H9 (cell line): Measurements from ENCODE around the gene MUL1. TPM values are rescaled to one million over a fixed set of nuclear protein-coding genes. Genes with fewer than 3 reads are reported as not detected.

Source experiments
- DNase-seq: peaks from one replicate; pipeline ENCODE4 v3.0.0-alpha.2; 2017
- H2AFZ ChIP-seq: one replicate; pipeline ENCODE4 v1.6.1; 2013; ENCODE audit warnings: mild to moderate bottlenecking, low read length, control low read depth, moderate library complexity
- H2AK5ac ChIP-seq: 2 replicates; pipeline ENCODE4 v1.6.1; 2013; ENCODE audit warnings: low read length, control low read depth, mixed read lengths; ENCODE audit not compliant: insufficient read length
- H2BK120ac ChIP-seq: one replicate; pipeline ENCODE4 v1.6.1; 2013; ENCODE audit warnings: low read depth, mild to moderate bottlenecking, low read length, control low read depth, inconsistent platforms; ENCODE audit not compliant: poor library complexity, severe bottlenecking
- H2BK12ac ChIP-seq: 2 replicates; pipeline ENCODE4 v1.6.1; 2013; ENCODE audit warnings: low read length, control low read depth, mixed read lengths, low read depth; ENCODE audit not compliant: insufficient read length
- H2BK15ac ChIP-seq: 2 replicates; pipeline ENCODE4 v1.6.1; 2013; ENCODE audit warnings: low read depth, low read length, control low read depth
- H2BK20ac ChIP-seq: one replicate; pipeline ENCODE4 v1.6.1; 2013; ENCODE audit warnings: low read depth, mild to moderate bottlenecking, low read length, control low read depth, inconsistent platforms; ENCODE audit not compliant: poor library complexity, severe bottlenecking
- H2BK5ac ChIP-seq: 2 replicates; pipeline ENCODE4 v1.6.1; 2013; ENCODE audit warnings: low read length, control low read depth, mixed read lengths; ENCODE audit not compliant: insufficient read length
- H3K14ac ChIP-seq: 2 replicates; pipeline ENCODE4 v1.6.1; 2013; ENCODE audit warnings: low read length, control low read depth; ENCODE audit not compliant: insufficient read depth
- H3K18ac ChIP-seq: 2 replicates; pipeline ENCODE4 v1.6.1; 2013; ENCODE audit warnings: low read depth, mild to moderate bottlenecking, mixed read lengths, low read length, control low read depth; ENCODE audit not compliant: insufficient read length
- H3K23ac ChIP-seq: 2 replicates; pipeline ENCODE4 v1.6.1; 2013; ENCODE audit warnings: low read length, control low read depth, mixed read lengths, low read depth; ENCODE audit not compliant: insufficient read length
- H3K23me2 ChIP-seq: 2 replicates; pipeline ENCODE4 v1.6.1; 2013; ENCODE audit warnings: low read depth, mild to moderate bottlenecking, mixed read lengths, low read length, control low read depth; ENCODE audit not compliant: insufficient read length, poor library complexity, severe bottlenecking
- H3K27ac ChIP-seq: 2 replicates; pipeline ENCODE4 v1.5.1; 2013; ENCODE audit warnings: low read length, control low read depth, mixed read lengths, low read depth; ENCODE audit not compliant: insufficient read length
- H3K27me3 ChIP-seq: 2 replicates; pipeline ENCODE4 v1.6.1; 2013; ENCODE audit warnings: low read length, control low read depth, inconsistent platforms; ENCODE audit not compliant: insufficient read depth
- H3K4ac ChIP-seq: 2 replicates; pipeline ENCODE4 v1.6.1; 2013; ENCODE audit warnings: low read depth, mild to moderate bottlenecking, control low read depth, inconsistent platforms, low read length, moderate library complexity
- H3K4me1 ChIP-seq: 2 replicates; pipeline ENCODE4 v1.6.1; 2013; ENCODE audit warnings: low read length, control low read depth, inconsistent platforms; ENCODE audit not compliant: insufficient read depth
- H3K4me2 ChIP-seq: 2 replicates; pipeline ENCODE4 v1.6.1; 2013; ENCODE audit warnings: low read length, control low read depth, mixed read lengths; ENCODE audit not compliant: insufficient read length, insufficient read depth
- H3K56ac ChIP-seq: 2 replicates; pipeline ENCODE4 v1.6.1; 2013; ENCODE audit warnings: low read depth, mild to moderate bottlenecking, mixed read lengths, low read length, control low read depth; ENCODE audit not compliant: insufficient read length
- H3K79me1 ChIP-seq: 2 replicates; pipeline ENCODE4 v1.6.1; 2013; ENCODE audit warnings: low read depth, mild to moderate bottlenecking, moderate library complexity, low read length, control low read depth, inconsistent platforms; ENCODE audit not compliant: insufficient read depth, poor library complexity, severe bottlenecking
- H3K79me2 ChIP-seq: 2 replicates; pipeline ENCODE4 v1.6.1; 2013; ENCODE audit warnings: low read length, control low read depth, inconsistent platforms; ENCODE audit not compliant: insufficient read depth
- H3K9ac ChIP-seq: 2 replicates; pipeline ENCODE4 v1.6.1; 2013; ENCODE audit warnings: low read length, control low read depth, mixed read lengths; ENCODE audit not compliant: insufficient read length; ENCODE audit errors: extremely low read depth
- H3K9me3 ChIP-seq: one replicate; pipeline ENCODE4 v1.6.1; 2013; ENCODE audit warnings: low read depth, low read length, inconsistent platforms; ENCODE audit not compliant: control insufficient read depth
- H3T11ph ChIP-seq: one replicate; pipeline ENCODE4 v1.6.1; 2013; ENCODE audit warnings: mild to moderate bottlenecking, low read length, control low read depth, inconsistent platforms
- H4K20me1 ChIP-seq: one replicate; pipeline ENCODE4 v1.6.1; 2013; ENCODE audit not compliant: control insufficient read depth, insufficient read length, insufficient read depth
- H4K5ac ChIP-seq: 2 replicates; pipeline ENCODE4 v1.6.1; 2013; ENCODE audit warnings: low read depth, mild to moderate bottlenecking, mixed read lengths, low read length, control low read depth; ENCODE audit not compliant: insufficient read length
- H4K8ac ChIP-seq: replicated peaks from 2 replicates; pipeline ENCODE4 v1.6.1; 2013; ENCODE audit warnings: low read length, control low read depth, mixed read lengths, low read depth; ENCODE audit not compliant: insufficient read length
- H4K91ac ChIP-seq: 2 replicates; pipeline ENCODE4 v1.6.1; 2013; ENCODE audit warnings: low read depth, mild to moderate bottlenecking, moderate library complexity, mixed read lengths, low read length, control low read depth; ENCODE audit not compliant: insufficient read length
- H3K27ac Mint-ChIP-seq, 3 experiments: 2 replicates in 2 of 3; 3 replicates in 1 of 3; pipeline ENCODE4 v1.8.0; 2020 to 2021; ENCODE audit warnings: mixed read lengths in 3 of 3, mild to moderate bottlenecking in 1 of 3, moderate library complexity in 1 of 3
- H3K27me3 Mint-ChIP-seq: 2 replicates; pipeline ENCODE4 v1.8.0; 2021; ENCODE audit warnings: low read depth, mild to moderate bottlenecking, moderate library complexity, mixed read lengths
- H3K36me3 Mint-ChIP-seq, 3 experiments: 2 replicates in 2 of 3; 3 replicates in 1 of 3; pipeline ENCODE4 v1.8.0; 2020 to 2021; ENCODE audit warnings: low read depth in 3 of 3, mixed read lengths in 3 of 3; ENCODE audit not compliant: insufficient read depth in 1 of 3
- H3K4me1 Mint-ChIP-seq, 2 experiments: 2 replicates each; pipeline ENCODE4 v1.8.0; 2020; ENCODE audit warnings: mixed read lengths in 2 of 2
- H3K4me3 Mint-ChIP-seq, 2 experiments: 2 replicates in 1 of 2; 3 replicates in 1 of 2; pipeline ENCODE4 v1.8.0; 2020 to 2021; ENCODE audit warnings: mild to moderate bottlenecking in 2 of 2, mixed read lengths in 2 of 2, moderate library complexity in 1 of 2
- H3K9me3 Mint-ChIP-seq, 2 experiments: 2 replicates in 1 of 2; 3 replicates in 1 of 2; pipeline ENCODE4 v1.8.0; 2020; ENCODE audit warnings: mild to moderate bottlenecking in 2 of 2, mixed read lengths in 2 of 2, moderate library complexity in 1 of 2
- CTCF ChIP-seq: fragments of 200-600 bp; sonication (generic); conservative IDR thresholded peaks from 3 replicates; pipeline ENCODE4 v1.8.0; 2021; ENCODE audit warnings: antibody characterized with exemption, mild to moderate bottlenecking
- WGBS: extraction: QIAGEN DNeasy Blood & Tissue Kit; methylation state at CpG from one replicate; pipeline ENCODE4 v1.1.7; 2013; ENCODE audit warnings: missing lambda C conversion rate, low lambda C conversion rate, mixed read lengths; ENCODE audit not compliant: insufficient read length; ENCODE audit errors: extremely low coverage; 5-methylcytosine and 5-hydroxymethylcytosine counted together
- total RNA-seq: library from RNA; stranded (reverse); gene quantifications from 2 replicates; pipeline ENCODE4 v1.2.1, GENCODE V29; 2021

Gene MUL1
- total RNA-seq, 1 experiment from 2014 or later, result 27.1 TPM

- Histone ChIP-seq H3K79me1 (no peaks in the 10 kb centered on the region), H2BK120ac (no peak overlapping the region), H2BK12ac (no peak overlapping the region), H3K9ac (no peak overlapping the region), H2BK5ac (no peak overlapping the region), H3T11ph (no peak overlapping the region), H3K23ac (no peak overlapping the region), H4K91ac (no peak overlapping the region), H4K5ac (no peak overlapping the region), H3K56ac (no peak overlapping the region), H3K27me3 (peaks cover 14% of the 10 kb centered on the region; the same call in 1 of the 2 replicates), H2AFZ (no peak overlapping the region), H3K79me2 (no peaks in the 10 kb centered on the region), H3K4ac (no peak overlapping the region), H3K27ac (no peak overlapping the region), H2BK20ac (no peak overlapping the region), H3K23me2 (peaks cover 10% of the 10 kb centered on the region), H3K14ac (no peak overlapping the region), H4K20me1 (no peaks in the 10 kb centered on the region), H2AK5ac (no peak overlapping the region), H3K18ac (no peak overlapping the region), H3K4me1 (0 out of 2 replicates have a peak, but pooled peaks cover 5% of the 10 kb centered on the region), H3K9me3 (no peaks in the 10 kb centered on the region), H3K4me2 (no peak overlapping the region), H2BK15ac (no peak overlapping the region), H4K8ac (no peak overlapping the region)
- DNase-seq, result no peak
- Mint-ChIP-seq H3K4me1 (peaks cover 20 to 23% of the 10 kb centered on the region in 2 experiments), H3K4me3 (no peak overlapping the region), H3K27me3 (peaks cover 75% of the 10 kb centered on the region), H3K36me3 (no peaks in the 10 kb centered on the region; a peak in 1 of 7 replicates), H3K9me3 (peaks cover 0 to 4% of the 10 kb centered on the region in 2 experiments; a peak in 1 of 5 replicates), H3K27ac (no peak overlapping the region)
- no peak for TF ChIP-seq CTCF
- no CpG with 5 or more reads among the region's 6 CpGs for WGBS
Measured at GRCh38 chr1:20491178-20491577, 16.8 kb downstream of the MUL1 start.
